Heart left ventricle (tissue), 16 donors: ENCODE results near the gene PRSS36. TPM values are rescaled to one million over a fixed set of nuclear protein-coding genes. Genes with fewer than 3 reads are reported as not detected.

Experiments used
- ATAC-seq, 4 donors: fragments of 200-7000 bp; cut with Tn5 transposase; one replicate each; pipeline ENCODE4 v1.9.1; 2020 to 2022; ENCODE audit warnings: moderate library complexity in 4 of 4, mild to moderate bottlenecking in 3 of 4, moderate number of reproducible peaks in 1 of 4
- DNase-seq, 5 donors: peaks; one replicate each; pipeline ENCODE4 v3.0.0-alpha.2; 2020
- H3K27ac ChIP-seq, 12 donors: fragments of 200-600 bp; sonication (generic) in 4 of 12; one replicate each; pipeline versions ENCODE4 v1.5.0 to v1.8.0; 2016 to 2022; ENCODE audit warnings: mild to moderate bottlenecking in 2 of 12
- H3K27me3 ChIP-seq, 9 donors: fragments of 200-600 bp; sonication (generic) in 2 of 9; one replicate each; pipeline versions ENCODE4 v1.5.1 to v1.8.0; 2016 to 2022; ENCODE audit warnings: mild to moderate bottlenecking in 3 of 9
- H3K36me3 ChIP-seq, 9 donors: fragments of 200-600 bp; sonication (generic) in 2 of 9; one replicate each; pipeline versions ENCODE4 v1.5.0 to v1.8.0; 2018 to 2022; ENCODE audit warnings: mild to moderate bottlenecking in 2 of 9
- H3K4me1 ChIP-seq, 12 donors: fragments of 200-600 bp; sonication (generic) in 4 of 12; one replicate each; pipeline versions ENCODE4 v1.5.0 to v1.8.0; 2016 to 2022; ENCODE audit warnings: mild to moderate bottlenecking in 3 of 12
- H3K4me3 ChIP-seq, 12 donors: fragments of 200-600 bp; sonication (generic) in 4 of 12; one replicate each; pipeline versions ENCODE4 v1.5.0 to v1.8.0; 2017 to 2022; ENCODE audit warnings: mild to moderate bottlenecking in 9 of 12, moderate library complexity in 4 of 12
- H3K9me3 ChIP-seq, 12 donors: fragments of 200-600 bp; sonication (generic) in 4 of 12; one replicate each; pipeline versions ENCODE4 v1.5.0 to v1.8.0; 2016 to 2022; ENCODE audit warnings: mild to moderate bottlenecking in 1 of 12
- POLR2A ChIP-seq, 2 donors: fragments of 450-650 bp; IDR thresholded peaks; one replicate each; pipeline ENCODE4 v1.6.1; 2017; ENCODE audit warnings: antibody characterized with exemption in 2 of 2, mild to moderate bottlenecking in 2 of 2, moderate library complexity in 2 of 2
- WGBS, 4 donors: extraction: QIAGEN DNeasy Blood & Tissue Kit in 2 of 4; methylation state at CpG; one replicate each; pipeline versions ENCODE4 v1.1.5 to v1.1.7; 2013 to 2018; 5-methylcytosine and 5-hydroxymethylcytosine counted together
- intact Hi-C, 10 donors: fragments of 100-400 bp; cut with DNase I; formaldehyde crosslinking; loops; one replicate each; pipeline versions ENCODE4 v1.11.1 to v1.14.2; 2022
- polyA plus RNA-seq, 2 donors: library from polyadenylated mRNA; stranded (reverse); fragments of 200-250 nt; gene quantifications; one replicate each; pipeline ENCODE4 v1.2.3, GENCODE V29; 2013
- total RNA-seq, 9 donors: library from RNA; depleted of rRNA in 2 of 9; stranded (reverse); fragments of >200 nt in 2 of 9; fragmentation: NEBNext Ultra II Directional in 3 of 9; extraction: Animal tissue kit (Norgen Biotek cat#: 25700) in 3 of 9; gene quantifications; one replicate each; pipeline versions ENCODE4 v1.1.0 to v1.2.4, GENCODE V29; 2016 to 2023
- TF ChIP-seq, protein P1 (sequence below), 12 donors: fragments of 200-600 bp; sonication (generic) in 4 of 12; IDR thresholded peaks; one replicate each; pipeline versions ENCODE4 v1.5.0 to v1.8.0; 2018 to 2022; ENCODE audit warnings: antibody characterized with exemption in 12 of 12, mild to moderate bottlenecking in 5 of 12
- donor health status: ischemic (EF 13 %, LVEDD 7.1; RV severe dilation, severe dysfunction).
- donor health status: healthy with polysubstance abuse.
- donor health status: DM: no; HTN: yes; CAD: no.
- donor health status: DM: no; HTN: no; CAD: no.
- donor health status: ischemic (EF 25% LVEDD 6.9; RV normal size, moderate dysfunction).
- donor health status: ischemic (EF 25% LVEDD 5.7; RV mildly dilated, moderate dysfunction).
- donor health status: healthy.
- donor health status: DM: yes; HTN: yes; CAD: no.
- donor health status: ischemic (EF 35%, LVEDD 5.7; RV mildly dilated, moderate dysfunction).
- donor health status: nonischemic (EF 11% LVEDD 7.7; RV severe dilation, severe dysfunction).
- donor health status: DM: yes; HTN: yes; CAD: no.
- donor health status: PGD.
- donor health status: ischemic (EF 29% LVEDD 5.4; RV normal size, mild dysfunction).
- donor health status: nonischemic (EF 23%, LVEDD 6.1; RV moderate dilation, normal function).

The PRSS36 gene
- total and polyA plus RNA-seq, 11 donors, result 0.35 to 5.1 (median 1.2) TPM

DNA sequence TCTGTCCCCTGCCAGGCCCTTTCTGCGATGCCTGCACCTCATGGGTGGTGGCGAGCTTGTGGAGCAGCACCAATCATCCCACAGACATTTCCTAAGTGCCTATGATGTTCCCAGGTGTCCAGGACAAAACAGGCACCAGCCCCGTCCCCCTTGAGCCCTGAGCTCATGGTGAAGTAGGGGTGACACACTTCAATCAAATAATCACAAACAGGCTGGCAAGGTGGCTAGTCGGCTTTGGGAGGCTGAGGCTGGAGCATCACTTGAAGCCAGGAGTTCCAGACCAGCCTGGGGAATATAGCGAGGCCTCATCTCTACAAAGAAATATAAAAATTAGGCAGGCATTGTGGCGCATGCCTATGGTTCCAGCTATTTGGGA lies 13.6 kb downstream of the PRSS36 start:
- H3K9me3 ChIP-seq, result no peaks in the 10 kb centered on the region
- peaks cover 0 to 18% (median 13%) of the 10 kb centered on the region in 9 donors for H3K36me3 ChIP-seq
- H3K27ac ChIP-seq, result no peak overlapping the region
- 86 to 90% (median 88%) methylated on average over 6 of the region's 6 CpGs for WGBS, 4 donors
- H3K4me1 ChIP-seq, result peaks cover 0 to 46% (median 17%) of the 10 kb centered on the region in 12 donors
- no peaks in the 10 kb centered on the region for H3K27me3 ChIP-seq
- H3K4me3 ChIP-seq, result no peak overlapping the region
- intact Hi-C loops, result no loop called here
- no peak for TF ChIP-seq POLR2A (IDR thresholded peaks at IDR 0.05)
- TF ChIP-seq, protein P1, sequence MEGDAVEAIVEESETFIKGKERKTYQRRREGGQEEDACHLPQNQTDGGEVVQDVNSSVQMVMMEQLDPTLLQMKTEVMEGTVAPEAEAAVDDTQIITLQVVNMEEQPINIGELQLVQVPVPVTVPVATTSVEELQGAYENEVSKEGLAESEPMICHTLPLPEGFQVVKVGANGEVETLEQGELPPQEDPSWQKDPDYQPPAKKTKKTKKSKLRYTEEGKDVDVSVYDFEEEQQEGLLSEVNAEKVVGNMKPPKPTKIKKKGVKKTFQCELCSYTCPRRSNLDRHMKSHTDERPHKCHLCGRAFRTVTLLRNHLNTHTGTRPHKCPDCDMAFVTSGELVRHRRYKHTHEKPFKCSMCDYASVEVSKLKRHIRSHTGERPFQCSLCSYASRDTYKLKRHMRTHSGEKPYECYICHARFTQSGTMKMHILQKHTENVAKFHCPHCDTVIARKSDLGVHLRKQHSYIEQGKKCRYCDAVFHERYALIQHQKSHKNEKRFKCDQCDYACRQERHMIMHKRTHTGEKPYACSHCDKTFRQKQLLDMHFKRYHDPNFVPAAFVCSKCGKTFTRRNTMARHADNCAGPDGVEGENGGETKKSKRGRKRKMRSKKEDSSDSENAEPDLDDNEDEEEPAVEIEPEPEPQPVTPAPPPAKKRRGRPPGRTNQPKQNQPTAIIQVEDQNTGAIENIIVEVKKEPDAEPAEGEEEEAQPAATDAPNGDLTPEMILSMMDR (IDR thresholded peaks at IDR 0.05), result no peak
- DNase-seq, result no peak
- ATAC-seq, result no peak

DNA sequence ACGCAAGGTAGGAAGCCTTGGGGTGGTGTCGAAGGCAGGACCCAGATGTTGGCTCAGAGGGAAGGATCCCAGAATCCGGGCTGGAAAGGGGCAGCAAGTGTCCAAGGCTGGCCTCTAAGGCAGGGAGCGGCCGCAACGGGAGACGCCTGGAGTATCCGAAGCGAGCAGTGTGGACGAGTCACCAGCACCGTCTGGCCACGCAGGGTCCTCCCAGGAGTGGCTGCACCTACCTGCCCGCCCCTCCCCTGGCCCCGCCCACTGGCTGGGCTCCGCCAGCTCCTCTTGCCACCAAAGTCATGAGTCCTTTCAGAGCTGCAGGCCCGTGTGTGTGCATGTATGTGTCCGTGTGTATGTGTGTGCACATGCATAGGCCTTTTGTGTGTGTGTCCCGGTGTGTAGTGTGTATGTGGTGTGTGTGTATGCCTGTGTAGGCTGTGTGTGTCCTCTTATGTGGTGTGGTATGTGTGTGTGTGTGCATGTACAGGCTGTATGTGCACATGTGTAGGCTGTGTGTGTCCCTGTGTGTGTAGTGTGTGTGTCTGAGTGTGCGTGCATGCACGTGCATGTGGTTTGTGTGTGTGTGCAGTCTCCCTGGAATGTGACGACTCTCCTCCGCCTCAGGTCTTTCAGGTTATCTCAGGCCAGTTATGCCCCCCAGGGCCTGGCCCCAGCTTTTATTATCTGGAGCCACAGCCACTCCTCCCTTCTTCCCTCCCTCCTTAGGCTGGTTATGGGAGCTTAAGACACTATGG lies 14.2 kb downstream of the PRSS36 start, which contains the start of gene PRSS8:
Gene PRSS8, minus strand, starts transcription at position 193 of the 752 bp plus-strand sequence. CDS start 229 bp downstream, outside the sequence.
- intact Hi-C loops, result no loop called here
- peak in 1 of 4 donors; percentile 6 for ATAC-seq
- H3K27me3 ChIP-seq, result no peaks in the 10 kb centered on the region
- H3K36me3 ChIP-seq, result peaks cover under 1 to 23% (median 19%) of the 10 kb centered on the region in 9 donors
- no peak within 1 kb of the TSS for H3K4me3 ChIP-seq
- H3K27ac ChIP-seq, result no peak within 1 kb of the TSS
- no peaks in the 10 kb centered on the region for H3K9me3 ChIP-seq
- TF ChIP-seq POLR2A (IDR thresholded peaks at IDR 0.05), result no peak
- TF ChIP-seq, protein P1 (IDR thresholded peaks at IDR 0.05), result no peak
- WGBS, 4 donors, result 54 to 67% (median 62%) methylated on average over 6 to 22 of the region's 22 CpGs
- DNase-seq, result no peak
- peaks cover 0 to 40% (median 14%) of the 10 kb centered on the region in 12 donors for H3K4me1 ChIP-seq

DNA sequence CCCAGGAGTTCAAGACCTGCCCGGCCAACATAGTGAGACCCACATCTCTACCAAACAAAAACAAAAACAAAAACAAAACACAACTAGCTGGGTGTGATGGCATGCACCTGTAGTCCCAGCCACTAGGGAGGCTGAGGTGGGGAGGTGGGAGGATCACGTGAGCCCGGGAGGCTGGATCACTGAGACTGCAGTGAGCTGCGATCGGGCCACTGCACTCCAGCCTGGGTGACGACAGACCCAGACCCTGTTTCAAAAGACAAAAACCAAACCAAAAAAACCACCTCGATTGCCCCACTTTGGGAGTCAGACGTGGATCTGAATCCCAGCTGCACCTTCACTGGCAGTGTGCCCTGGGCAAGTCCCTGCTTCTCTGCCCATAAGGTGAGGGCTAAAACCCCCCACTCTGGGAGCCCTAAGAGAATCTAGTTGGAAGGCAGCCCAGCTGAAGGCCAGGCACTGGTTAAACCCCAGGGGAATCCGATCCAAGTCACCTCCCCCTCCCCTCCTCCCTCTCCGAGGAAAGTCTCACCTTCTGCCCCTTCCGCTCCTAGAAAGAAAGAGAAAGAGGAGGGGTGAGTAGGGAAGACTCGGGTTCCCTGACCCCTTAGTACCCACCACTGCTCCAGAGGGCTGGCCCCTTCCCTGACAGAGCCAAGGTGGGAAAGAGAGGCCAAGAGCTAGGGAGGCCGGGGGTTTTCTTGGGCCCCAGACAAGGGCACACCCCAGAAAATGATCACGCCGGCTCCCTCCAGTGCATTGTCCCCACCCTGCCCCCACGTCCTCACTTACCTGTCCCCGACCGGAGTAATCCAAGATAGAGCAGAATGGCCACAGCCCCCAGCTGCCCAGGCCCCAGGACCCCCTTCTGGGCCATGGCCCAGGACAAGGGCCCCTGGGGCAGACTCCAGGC lies 15.0 kb downstream of the PRSS36 start:
- Histone ChIP-seq H3K27ac (no peak overlapping the region), H3K27me3 (no peaks in the 10 kb centered on the region), H3K36me3 (peaks cover 4 to 31% (median 26%) of the 10 kb centered on the region in 9 donors), H3K4me3 (no peak overlapping the region), H3K4me1 (peaks cover 0 to 43% (median 14%) of the 10 kb centered on the region in 12 donors), H3K9me3 (no peaks in the 10 kb centered on the region)
- ATAC-seq, result no peak
- TF ChIP-seq, protein P1 (IDR thresholded peaks at IDR 0.05), result no peak
- no peak for TF ChIP-seq POLR2A (IDR thresholded peaks at IDR 0.05)
- no peak for DNase-seq
- WGBS, 4 donors, result 25 to 37% (median 32%) methylated on average over 18 of the region's 18 CpGs
- intact Hi-C loops, result no loop called here

DNA sequence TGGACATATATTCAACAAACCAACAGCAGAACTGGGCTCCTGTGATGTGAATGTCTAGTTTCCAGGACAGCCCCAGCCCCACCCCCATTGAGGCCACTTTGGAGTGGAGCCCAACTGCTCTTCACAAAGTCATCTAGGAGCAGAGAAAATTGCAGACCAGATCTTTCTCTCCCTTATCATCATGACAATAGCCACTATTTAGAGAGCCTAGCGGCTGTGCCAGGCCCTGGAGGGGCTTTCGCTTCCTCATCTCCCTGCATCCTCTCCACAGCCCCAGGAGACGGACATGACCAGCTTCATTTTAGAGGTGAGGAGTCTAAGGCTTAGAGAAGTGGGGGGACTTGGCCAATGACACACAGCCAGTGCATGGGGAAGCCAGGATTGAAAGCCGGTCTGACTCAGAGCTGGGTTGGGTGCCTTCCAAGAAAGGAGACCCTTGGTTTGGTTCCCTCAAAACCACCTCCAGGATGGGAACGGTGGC lies 15.7 kb downstream of the PRSS36 start:
- no peak for TF ChIP-seq POLR2A (IDR thresholded peaks at IDR 0.05)
- TF ChIP-seq, protein P1 (IDR thresholded peaks at IDR 0.05), result no peak

More for the DNA sequence above, 15.7 kb downstream of the PRSS36 start:
- WGBS, 4 donors, result 18 to 28% (median 21%) methylated on average over 5 of the region's 5 CpGs
- Histone ChIP-seq H3K4me1 (peaks cover 0 to 48% (median 15%) of the 10 kb centered on the region in 12 donors), H3K36me3 (peaks cover 4 to 37% (median 33%) of the 10 kb centered on the region in 9 donors), H3K27ac (no peak overlapping the region), H3K4me3 (no peak overlapping the region), H3K9me3 (no peaks in the 10 kb centered on the region), H3K27me3 (no peaks in the 10 kb centered on the region)
- no peak for DNase-seq
- intact Hi-C loops, result no loop called here
- no peak for ATAC-seq
